HUES64 (cell line): ENCODE data around the gene RNH1.

Experiments
- H3K27ac ChIP-seq: 2 replicates; pipeline ENCODE4 v1.7.0; 2013; ENCODE audit warnings: low read depth, low read length, inconsistent platforms
- H3K27me3 ChIP-seq: 2 replicates; pipeline ENCODE4 v1.6.1; 2013; ENCODE audit warnings: mild to moderate bottlenecking, low read length; ENCODE audit not compliant: insufficient read depth
- H3K36me3 ChIP-seq: 2 replicates; pipeline ENCODE4 v1.6.1; 2013; ENCODE audit warnings: mild to moderate bottlenecking, low read length; ENCODE audit not compliant: insufficient read depth
- H3K4me1 ChIP-seq: 2 replicates; pipeline ENCODE4 v1.6.1; 2013; ENCODE audit warnings: mild to moderate bottlenecking, low read length, moderate library complexity; ENCODE audit not compliant: insufficient read depth
- H3K4me3 ChIP-seq: 2 replicates; pipeline ENCODE4 v1.5.1; 2013; ENCODE audit warnings: mild to moderate bottlenecking, low read length, moderate library complexity
- H3K9ac ChIP-seq: 2 replicates; pipeline ENCODE4 v1.6.1; 2013; ENCODE audit warnings: mild to moderate bottlenecking, low read depth, low read length
- H3K9me3 ChIP-seq: 2 replicates; pipeline ENCODE4 v1.6.1; 2013; ENCODE audit warnings: low read depth, low read length; ENCODE audit not compliant: insufficient read depth
- WGBS: fragments of 150-250, 120-280 bp; methylation state at CpG from one replicate; pipeline ENCODE4 v1.1.7; 2013; ENCODE audit warnings: missing lambda C conversion rate; 5-methylcytosine and 5-hydroxymethylcytosine counted together

The RNH1 gene

GRCh38 chr11:550021-550745, 43.1 kb upstream of the RNH1 start:
- Histone ChIP-seq H3K9me3 (no peaks in the 10 kb centered on the region), H3K27ac (no peak overlapping the region), H3K36me3 (no peaks in the 10 kb centered on the region), H3K4me1 (no peaks in the 10 kb centered on the region), H3K9ac (no peak overlapping the region), H3K4me3 (no peak overlapping the region), H3K27me3 (peaks cover 10% of the 10 kb centered on the region)
- WGBS = 94% methylated on average over 25 of the region's 25 CpGs

- peaks cover 2% of the 10 kb centered on the region; the same call in 1 of the 2 replicates for H3K27me3 ChIP-seq
- H3K36me3 ChIP-seq = no peaks in the 10 kb centered on the region
- H3K27ac ChIP-seq = no peak overlapping the region
- H3K4me3 ChIP-seq = no peak overlapping the region
- no peaks in the 10 kb centered on the region for H3K4me1 ChIP-seq
- H3K9me3 ChIP-seq = no peaks in the 10 kb centered on the region
- H3K9ac ChIP-seq = no peak overlapping the region
- WGBS = 88% methylated on average over 32 of the region's 32 CpGs
Measured at GRCh38 chr11:548700-549603, 41.9 kb upstream of the RNH1 start.

GRCh38 chr11:545171-545570, 38.1 kb upstream of the RNH1 start:
- no peaks in the 10 kb centered on the region for H3K9me3 ChIP-seq
- H3K4me1 ChIP-seq = no peaks in the 10 kb centered on the region
- H3K36me3 ChIP-seq = no peaks in the 10 kb centered on the region
- H3K9ac ChIP-seq = no peak overlapping the region
- H3K4me3 ChIP-seq = no peak overlapping the region
- no peak overlapping the region for H3K27ac ChIP-seq
- 88% methylated on average over 11 of the region's 11 CpGs for WGBS
- no peaks in the 10 kb centered on the region for H3K27me3 ChIP-seq

- 82% methylated on average over 5 of the region's 5 CpGs for WGBS
- H3K9ac ChIP-seq = no peak overlapping the region
Measured at GRCh38 chr11:544817-545166, 37.8 kb upstream of the RNH1 start.

GRCh38 chr11:541433-541885, 34.4 kb upstream of the RNH1 start:
- no peak overlapping the region for H3K4me3 ChIP-seq
- H3K4me1 ChIP-seq = peaks cover 4% of the 10 kb centered on the region; the same call in 1 of the 2 replicates
- H3K27ac ChIP-seq = no peak overlapping the region
- no peaks in the 10 kb centered on the region for H3K36me3 ChIP-seq
- 95% methylated on average over 17 of the region's 20 CpGs for WGBS
- H3K9ac ChIP-seq = no peak overlapping the region
- H3K27me3 ChIP-seq = peaks cover 18% of the 10 kb centered on the region
- H3K9me3 ChIP-seq = no peaks in the 10 kb centered on the region

More at GRCh38 chr11:544817-545166, 37.8 kb upstream of the RNH1 start:
- Histone ChIP-seq H3K4me3 (no peak overlapping the region), H3K27ac (no peak overlapping the region), H3K4me1 (no peaks in the 10 kb centered on the region), H3K9me3 (no peaks in the 10 kb centered on the region), H3K27me3 (no peaks in the 10 kb centered on the region), H3K36me3 (no peaks in the 10 kb centered on the region)

GRCh38 chr11:540583-541432, 33.8 kb upstream of the RNH1 start:
- H3K36me3 ChIP-seq = no peaks in the 10 kb centered on the region
- no peak overlapping the region for H3K4me3 ChIP-seq
- H3K4me1 ChIP-seq = peaks cover 4% of the 10 kb centered on the region; the same call in 1 of the 2 replicates
- 82% methylated on average over 23 of the region's 23 CpGs for WGBS
- peaks cover 23% of the 10 kb centered on the region for H3K27me3 ChIP-seq
- H3K9ac ChIP-seq = no peak overlapping the region
- no peak overlapping the region for H3K27ac ChIP-seq
- H3K9me3 ChIP-seq = no peaks in the 10 kb centered on the region

- Histone ChIP-seq H3K9ac (no peak overlapping the region), H3K36me3 (no peaks in the 10 kb centered on the region), H3K4me1 (peaks cover 4% of the 10 kb centered on the region; the same call in 1 of the 2 replicates), H3K4me3 (no peak overlapping the region), H3K9me3 (no peaks in the 10 kb centered on the region), H3K27ac (no peak overlapping the region), H3K27me3 (peaks cover 23% of the 10 kb centered on the region)
- 88% methylated on average over 8 of the region's 8 CpGs for WGBS
Measured at GRCh38 chr11:539971-540481, 33.0 kb upstream of the RNH1 start.

- peaks cover 4% of the 10 kb centered on the region; the same call in 1 of the 2 replicates for H3K4me1 ChIP-seq
- no peak overlapping the region for H3K27ac ChIP-seq
- peaks cover 23% of the 10 kb centered on the region for H3K27me3 ChIP-seq
- no peak overlapping the region for H3K9ac ChIP-seq
- H3K36me3 ChIP-seq = peaks cover 3% of the 10 kb centered on the region
- H3K9me3 ChIP-seq = no peaks in the 10 kb centered on the region
- no peak overlapping the region for H3K4me3 ChIP-seq
- 93% methylated on average over 20 of the region's 20 CpGs for WGBS
Measured at GRCh38 chr11:538431-539051, 31.5 kb upstream of the RNH1 start.

- 46% methylated on average over 19 of the region's 19 CpGs for WGBS
- no peak overlapping the region for H3K9ac ChIP-seq
- H3K4me1 ChIP-seq = peaks cover 4% of the 10 kb centered on the region; the same call in 1 of the 2 replicates
- peak overlapping the region; percentile 81 for H3K4me3 ChIP-seq
- H3K36me3 ChIP-seq = peaks cover 8% of the 10 kb centered on the region
- H3K27me3 ChIP-seq = peaks cover 23% of the 10 kb centered on the region
- no peak overlapping the region for H3K27ac ChIP-seq
- no peaks in the 10 kb centered on the region for H3K9me3 ChIP-seq
Measured at GRCh38 chr11:537622-538430, 30.8 kb upstream of the RNH1 start.
